GM21619 (cell line): ENCODE results near the gene MARCHF10.
A peak's percentile ranks its signal among the peaks of the same experiment; 100 is the strongest.

Source experiments
- ATAC-seq: cut with Tn5 transposase; IDR thresholded peaks from one replicate; pipeline ENCODE4 v1.9.1; 2021; ENCODE audit not compliant: unreplicated experiment

Gene MARCHF10

DNA sequence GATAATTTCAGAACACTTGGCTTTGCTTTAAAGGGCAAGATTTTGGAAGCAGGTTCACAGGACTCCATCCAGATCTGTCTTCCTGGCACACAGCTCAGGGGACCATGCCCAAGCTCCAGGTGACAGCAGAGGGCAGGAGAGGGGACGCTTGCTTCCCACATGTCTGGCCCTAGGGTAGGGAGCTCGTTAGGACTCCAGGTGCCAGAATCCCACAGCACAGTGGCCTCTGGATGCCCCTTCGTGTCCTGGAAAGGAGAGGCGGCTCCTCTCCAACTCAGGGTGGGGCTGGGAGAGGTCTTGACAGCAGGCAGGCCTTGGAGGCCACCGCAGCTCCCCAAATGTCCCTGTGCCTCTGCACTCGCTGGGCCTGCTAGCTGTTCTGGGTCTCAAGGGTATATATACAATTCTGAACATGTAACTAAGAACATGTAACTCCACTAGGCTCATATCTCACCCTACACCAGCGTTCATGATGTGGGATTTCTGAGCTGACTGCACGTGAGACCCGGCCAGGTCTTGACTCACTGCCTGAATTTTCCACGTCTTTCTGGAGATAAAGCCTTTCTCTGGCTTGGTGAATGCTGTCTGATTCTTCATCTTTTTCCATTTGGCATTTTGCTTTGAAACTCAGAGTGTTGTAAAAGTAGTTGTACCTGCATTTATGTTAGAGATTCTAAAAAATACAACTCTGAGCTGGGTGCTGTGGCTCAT lies 52.8 kb downstream of the MARCHF10 start:
- no peak for ATAC-seq

DNA sequence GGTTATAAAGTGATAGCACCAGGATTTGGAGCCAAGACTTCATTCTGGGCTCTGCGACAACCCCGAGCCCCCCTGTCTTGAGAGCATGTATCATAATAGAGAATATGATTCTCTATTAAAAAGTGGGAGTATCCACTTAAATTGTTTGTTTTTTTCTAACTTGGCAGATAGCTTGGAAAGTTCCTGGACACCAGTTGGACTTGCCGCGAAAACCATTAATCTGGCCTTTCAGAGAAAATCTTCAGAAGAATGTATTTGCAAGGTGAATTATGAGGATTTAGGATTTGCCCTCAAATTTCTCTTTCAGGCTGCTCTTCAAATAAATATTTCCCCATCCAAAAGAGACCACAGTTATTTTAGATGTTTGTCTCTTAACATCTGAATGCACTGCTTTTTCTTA lies 53.5 kb downstream of the MARCHF10 start:
- ATAC-seq = no peak

DNA sequence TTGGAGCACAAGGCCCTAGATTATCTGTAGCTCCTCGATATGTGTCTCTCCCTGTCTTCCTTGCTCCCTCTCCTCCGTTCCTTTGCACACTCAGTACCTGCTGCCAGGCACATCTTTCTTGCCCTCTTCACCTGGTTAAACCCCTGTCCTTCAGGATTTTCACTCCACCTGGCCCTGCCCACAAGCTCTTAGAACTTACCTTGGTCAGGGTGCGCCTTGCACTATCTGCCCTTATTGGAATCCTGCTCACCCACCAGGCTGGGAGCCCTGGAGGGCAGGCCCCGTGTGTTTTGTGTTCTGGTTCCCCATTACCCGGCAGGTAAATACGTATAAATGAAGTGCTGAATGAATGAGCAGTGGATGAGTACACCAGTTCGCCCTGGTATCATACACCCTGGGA lies 54.6 kb downstream of the MARCHF10 start:
- ATAC-seq = no peak

DNA sequence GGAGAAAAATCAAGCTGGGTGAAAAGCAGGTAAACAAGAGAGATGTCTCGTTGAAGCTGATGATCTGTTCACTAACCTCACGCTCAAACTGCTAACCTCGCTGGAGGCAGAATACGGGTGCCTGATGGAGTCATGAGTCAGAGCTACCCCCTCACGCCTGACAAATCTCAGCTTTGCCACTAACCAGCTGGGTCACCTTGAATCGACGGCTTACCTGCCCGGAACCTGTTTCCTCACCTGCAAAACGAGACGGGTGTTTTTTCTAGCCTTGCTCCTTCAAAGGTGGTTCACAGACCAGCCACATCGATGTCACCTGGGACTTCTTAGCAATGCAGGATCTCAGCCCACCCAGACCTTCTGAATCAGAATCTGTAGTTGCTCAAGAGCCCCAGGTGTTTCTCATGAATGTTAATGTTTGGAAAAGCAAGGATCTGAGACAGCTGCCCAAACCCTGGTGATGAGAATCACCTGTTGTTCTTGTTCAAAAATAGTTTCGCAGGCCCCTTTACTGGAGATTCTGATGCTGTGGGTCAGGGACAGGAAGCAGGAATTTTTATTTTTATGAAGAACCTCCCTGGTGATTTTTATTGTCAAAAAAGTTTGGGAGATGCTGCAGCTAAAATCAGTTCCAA lies 56.9 kb downstream of the MARCHF10 start:
- no peak for ATAC-seq

DNA sequence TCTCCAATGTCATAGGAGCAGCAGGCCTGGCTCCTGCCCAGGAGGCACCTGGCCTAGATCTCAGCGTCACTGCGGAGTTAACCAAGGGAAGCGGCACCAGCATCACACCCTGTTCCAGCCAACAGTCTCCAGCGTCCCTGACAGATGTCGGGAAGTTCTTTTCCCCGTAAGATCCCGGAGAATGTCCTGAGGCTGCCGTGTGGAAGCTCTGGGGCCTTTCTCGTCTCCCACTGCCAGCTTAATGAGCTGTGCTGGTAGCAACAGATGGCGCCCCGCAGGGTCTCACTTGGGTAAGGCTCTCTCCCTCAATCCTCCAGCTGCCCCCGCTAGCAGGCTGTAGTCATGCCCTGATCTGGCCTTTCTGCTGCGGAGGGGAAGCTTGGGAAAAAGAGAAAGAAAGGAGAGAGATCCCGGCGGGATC lies 57.5 kb downstream of the MARCHF10 start:
- ATAC-seq = no peak

DNA sequence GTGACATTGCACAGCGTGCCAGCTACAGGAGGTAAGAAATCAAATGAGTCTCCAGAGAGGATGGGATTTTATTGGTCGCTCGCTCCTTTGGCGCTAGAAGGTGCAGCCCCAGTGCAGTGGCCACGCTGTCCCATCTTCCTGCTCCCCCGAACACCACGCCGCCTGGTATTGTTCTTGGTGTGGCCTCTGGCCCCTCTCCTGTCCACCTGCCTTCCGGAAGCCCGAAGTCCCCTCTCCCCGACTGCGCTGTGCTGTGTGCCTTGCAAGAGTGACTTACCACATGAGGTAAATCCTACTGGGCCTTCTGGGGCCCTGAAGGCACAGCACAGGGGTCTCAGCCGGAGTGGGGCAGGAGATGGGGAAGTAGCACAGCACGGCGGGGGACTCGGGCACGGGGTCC lies 58.2 kb downstream of the MARCHF10 start:
- no peak for ATAC-seq

DNA sequence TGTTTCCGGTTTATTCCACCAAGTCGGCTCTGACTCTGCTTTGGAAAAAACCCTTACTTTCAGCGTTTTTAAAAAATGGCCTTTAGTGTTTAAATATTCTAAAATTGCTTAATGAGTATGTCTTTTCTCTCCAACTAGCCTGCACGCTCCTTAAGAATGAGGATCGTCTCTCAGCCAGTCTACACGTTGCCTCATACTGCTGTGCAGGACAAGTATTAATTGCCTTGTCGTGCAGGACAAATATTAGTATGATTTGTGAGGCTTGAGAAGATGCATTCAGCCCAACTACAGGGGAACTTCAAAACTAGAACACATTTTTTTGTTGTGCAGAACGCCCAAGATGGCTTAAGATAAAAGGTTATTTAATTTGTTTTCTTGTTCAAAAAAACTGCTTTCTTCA lies 61.2 kb downstream of the MARCHF10 start:
- ATAC-seq = no peak

DNA sequence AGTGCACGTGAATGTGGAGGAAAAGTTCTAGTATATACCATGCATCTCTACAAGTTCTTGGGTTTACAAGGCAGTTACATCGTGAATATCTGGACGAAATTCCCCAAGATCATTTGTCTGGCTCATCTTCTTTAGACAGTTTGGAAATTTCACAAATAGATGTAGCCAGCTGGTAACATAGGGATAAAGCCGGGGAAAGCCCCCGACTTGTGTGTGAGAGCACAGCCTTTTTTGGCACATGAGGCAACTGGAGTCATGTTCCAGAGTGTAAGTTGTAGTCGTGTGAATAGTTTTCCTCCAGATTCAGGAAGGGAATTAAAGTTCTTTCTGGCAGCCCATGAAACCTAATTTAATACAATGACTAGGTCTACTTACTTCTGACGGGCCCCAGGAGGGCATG lies 62.3 kb downstream of the MARCHF10 start:
- ATAC-seq = no peak

DNA sequence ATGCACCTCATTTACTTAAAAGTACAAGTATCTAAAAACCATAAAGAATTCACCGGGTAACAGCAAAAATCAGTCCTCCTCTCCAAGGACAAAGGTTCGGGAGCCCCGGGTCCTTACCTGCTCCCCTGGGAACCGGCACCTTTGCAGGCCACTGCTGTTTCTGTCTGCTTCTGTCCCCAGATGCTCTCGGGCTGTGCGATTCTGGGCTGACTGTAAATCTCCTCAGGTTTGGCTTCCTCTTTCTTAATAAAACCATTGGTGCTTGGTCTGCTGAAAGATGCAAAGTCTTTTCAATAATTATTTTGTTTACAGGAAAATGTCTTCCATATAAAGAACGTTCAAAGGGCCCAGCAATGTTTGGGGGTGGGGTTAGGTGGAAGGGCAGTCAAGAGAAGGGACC lies 63.9 kb downstream of the MARCHF10 start:
- no peak for ATAC-seq

DNA sequence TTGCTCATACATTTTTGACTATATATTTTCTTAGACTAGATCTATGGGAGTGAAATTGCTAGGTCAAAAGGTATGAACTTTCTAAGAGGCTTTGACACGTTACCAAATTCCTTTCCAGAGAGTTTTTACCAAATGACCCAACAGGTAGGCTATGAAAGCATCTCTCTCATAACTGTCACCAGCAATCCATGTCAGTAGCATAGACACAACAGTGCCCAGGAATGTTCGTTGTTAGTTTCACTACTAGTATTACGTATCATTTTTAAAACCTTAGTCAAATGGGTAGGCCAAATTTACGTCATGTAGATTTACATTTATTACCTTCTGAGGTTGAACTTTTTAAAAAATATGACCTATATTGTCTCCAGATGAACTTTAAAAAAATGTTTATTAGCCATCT lies 66.8 kb downstream of the MARCHF10 start:
- ATAC-seq = peak; percentile 61

DNA sequence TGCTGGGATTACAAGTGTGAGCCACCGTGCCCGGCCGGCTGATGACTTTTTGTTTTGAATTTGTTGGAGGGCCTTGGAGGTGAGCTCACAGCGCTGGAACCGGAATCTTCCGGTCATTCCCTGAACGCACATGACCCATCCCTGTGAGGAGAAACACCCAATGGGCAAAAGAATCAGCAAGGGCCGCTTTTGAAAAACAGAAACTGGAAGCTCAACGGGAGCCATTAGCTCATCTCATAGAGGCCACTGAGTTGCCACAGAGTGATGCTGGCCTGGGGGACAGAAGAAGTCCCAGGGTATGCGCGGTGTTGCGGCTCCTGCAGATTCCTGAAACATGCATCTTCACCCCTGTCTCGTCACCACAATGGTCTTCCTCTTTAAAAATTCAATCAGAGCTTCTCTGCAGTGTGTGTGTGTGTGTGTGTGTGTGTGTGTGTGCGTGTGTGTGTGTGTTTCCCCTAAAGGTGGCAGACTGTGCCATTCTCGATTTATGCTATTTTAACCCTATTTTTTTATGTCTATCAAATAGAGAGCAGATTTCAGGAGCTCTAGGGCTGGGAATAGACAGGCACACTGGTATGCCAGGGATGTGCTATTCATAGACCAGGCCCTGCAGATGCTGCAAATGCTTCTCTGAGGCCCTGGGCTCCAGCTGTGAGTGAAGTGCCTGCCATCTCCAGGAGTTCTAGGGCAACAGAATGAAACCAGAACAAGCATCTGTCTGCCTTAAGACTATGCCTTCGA lies 68.3 kb downstream of the MARCHF10 start:
- ATAC-seq = no peak

DNA sequence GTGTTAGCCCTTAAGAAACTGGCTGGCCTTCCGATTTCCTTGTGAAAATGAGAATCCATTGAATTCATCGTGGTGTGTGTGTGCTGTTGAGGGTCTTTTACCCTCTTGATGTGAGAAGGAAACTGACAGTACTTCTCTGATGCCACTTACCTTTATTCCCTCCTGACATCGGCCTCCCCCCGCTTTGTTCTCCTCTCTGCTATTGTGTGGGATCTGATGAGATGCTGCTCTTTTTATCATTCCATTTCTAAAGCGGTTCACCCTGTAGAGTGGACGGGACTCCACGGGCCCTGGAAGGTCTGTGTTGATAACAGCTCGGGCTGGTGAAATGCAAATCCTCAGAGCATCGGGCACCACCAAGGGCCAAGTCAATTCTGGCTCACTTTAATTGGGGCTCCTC lies 69.8 kb downstream of the MARCHF10 start:
- no peak for ATAC-seq

DNA sequence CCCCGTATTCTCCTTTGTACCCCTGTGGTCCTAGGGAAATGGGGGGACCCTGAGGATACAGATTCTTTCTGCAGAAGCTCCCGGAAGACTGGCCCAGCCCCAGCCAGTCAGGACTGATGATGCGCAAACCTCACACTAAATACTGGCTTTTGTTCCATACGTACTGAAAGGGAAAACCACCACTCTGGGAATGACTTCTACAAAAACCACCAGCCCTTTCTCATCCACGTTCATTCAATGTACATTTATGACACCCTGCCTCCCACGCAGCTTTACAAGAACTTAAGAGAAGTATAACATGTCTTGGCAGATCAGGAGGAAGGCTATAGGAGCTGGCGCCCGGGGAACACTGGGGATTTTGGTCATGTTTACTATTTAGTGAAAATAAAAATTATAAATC lies 70.6 kb downstream of the MARCHF10 start:
- no peak for ATAC-seq

DNA sequence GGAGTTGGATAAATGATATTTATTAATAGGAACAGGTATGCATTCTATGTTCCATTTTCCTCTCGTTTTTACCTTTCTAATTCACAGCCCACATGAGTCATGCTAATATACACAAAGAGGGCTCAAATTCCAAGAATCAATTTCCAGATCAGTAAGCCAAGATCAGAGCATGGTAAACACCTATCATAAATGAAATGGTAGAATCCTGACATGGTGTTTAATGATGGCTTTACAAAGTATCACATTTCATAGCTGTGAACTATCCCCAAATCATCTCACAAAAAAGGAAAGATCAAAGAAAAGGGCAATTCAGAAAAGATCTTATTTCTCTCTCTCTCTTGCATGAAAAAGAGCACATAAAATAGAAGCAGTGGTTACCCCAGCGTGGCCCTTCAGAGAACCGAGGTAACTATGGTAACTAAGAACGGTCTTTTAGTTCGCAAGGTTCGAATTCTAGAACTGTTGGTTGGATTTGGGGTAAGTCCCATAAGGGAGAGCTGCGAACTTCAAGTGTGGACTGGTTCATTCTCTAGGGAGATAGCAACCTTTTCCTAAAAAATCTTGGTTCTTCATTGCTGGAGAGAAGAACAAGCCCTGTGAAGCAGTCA lies 73.0 kb downstream of the MARCHF10 start:
- ATAC-seq = no peak

DNA sequence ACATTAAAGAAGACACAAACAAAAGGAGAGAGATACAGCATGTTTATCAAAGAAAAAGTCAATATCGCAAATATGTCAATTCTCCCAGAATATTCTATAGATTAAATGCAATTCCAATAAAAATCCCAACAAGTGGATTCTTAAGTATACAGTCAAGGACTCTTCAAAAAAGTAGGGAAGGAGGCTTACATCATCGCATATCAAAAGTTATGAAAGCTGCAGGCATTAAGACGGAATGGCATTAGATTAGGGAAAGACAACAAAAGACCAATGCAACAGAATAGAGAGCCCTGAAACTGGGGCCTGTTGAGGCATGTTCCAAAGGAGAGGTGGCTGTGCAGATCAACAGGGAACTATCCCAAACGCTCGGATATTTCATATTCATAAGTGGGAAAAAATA lies 76.0 kb downstream of the MARCHF10 start:
- no peak for ATAC-seq

DNA sequence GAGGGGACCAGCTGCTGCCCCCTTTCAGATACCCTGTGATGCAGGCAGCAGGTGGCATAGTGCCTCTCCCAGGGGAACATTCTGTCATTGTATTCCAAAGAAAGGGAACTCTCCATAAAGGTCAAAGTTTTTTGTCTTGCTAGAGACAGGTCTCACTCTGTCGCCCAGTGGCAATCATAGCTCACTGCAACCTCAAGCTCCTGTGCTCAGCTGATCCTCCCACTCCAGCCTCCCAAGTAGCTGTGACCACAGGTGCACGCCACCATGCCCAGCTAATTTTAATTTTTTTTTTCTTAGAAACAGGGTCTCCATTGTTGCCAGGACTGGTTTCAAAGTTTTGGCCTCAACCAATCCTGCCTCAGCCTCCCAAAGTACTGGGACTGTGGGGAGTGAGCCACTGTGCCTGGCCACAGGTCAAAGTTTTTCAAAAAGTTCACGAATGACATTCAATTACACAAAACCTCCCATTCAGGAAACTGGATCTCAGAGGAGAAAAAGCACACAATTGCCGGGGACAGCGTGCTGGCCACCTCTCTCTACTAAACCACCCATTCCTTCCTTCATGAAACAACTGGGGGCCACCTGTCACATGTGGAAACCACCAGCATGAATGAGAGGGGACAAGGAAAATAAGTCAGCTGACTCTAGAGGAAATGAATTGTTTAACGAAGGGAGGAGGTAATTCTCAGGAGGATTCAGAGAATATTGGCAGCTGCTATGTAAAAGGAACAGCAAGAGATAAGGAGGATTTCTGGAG lies 80.0 kb downstream of the MARCHF10 start:
- ATAC-seq = no peak

DNA sequence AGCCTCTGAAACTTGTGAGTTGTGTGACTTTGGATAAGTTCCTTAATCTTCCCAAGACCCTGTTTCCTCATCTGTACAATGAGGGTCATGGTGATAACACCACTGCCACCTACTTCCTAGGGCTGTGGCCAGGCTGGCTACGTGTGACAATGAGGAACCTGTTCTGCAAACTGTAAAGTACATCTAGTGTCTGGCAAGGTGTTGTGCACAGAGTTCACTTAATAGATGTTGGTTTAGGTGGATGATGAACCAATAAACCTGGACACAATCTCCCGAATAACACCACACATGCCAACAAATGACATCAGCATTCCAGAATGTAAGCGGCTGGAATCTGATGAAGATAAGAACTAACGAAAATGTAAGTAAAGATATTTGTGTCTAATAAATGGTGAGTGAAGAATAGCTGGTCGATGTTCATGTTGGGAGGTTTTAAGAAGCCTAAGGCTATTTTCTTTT lies 82.3 kb downstream of the MARCHF10 start:
- ATAC-seq = no peak

DNA sequence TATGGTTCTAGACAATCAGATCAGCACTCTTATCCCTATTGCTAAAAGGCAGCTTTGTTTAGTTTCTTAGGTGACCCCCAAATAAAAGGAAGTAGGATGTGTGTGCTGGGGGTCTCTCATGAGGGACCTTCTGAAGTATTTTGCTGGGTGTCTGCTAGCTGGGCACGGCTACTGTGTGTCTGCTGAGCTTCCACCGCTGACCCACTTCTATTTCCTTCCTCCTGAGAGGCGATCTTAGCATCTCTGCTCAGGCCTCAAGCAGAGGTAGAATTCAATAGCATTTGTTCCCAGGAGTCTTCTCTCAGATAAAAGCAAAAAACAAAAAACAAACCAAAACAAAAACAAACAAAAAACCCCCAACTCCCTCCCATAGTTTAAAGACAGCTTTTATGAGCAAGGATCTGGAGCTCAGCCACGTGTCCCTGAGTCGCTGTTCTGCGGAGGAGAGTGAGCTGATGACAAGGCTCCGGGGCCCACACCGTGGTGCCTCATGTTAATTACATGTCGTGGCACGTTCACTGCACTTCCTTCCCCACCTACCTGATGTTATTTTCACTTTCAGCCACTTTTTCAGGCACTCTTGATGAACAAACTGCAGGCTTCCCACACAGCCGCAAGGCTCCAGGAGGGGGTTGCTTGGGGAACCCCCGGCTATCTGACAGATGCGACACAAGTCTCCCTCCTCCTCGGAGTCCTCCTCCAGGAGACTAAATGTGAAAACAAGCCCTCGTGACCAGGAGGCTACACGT lies 83.5 kb downstream of the MARCHF10 start:
- ATAC-seq = peak; percentile 96

DNA sequence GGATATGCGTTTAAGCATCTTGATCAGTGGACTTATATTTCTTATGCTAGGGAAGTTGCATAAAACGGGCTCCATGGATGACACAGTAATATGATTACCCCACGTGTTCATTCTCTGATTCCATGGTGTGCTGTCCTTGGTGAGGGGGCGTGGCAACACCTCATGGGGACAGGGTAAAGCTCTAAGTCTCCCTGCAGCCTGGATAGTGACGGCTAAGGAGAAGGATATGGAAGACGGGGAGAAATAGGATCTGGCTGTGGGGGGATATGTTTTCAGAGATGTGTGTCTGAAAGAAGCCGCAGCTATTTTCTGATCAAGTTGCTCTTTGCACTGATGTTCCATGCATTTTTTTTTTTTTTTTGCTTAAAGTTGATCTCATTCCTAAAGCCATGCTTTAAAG lies 84.3 kb downstream of the MARCHF10 start:
- no peak for ATAC-seq

DNA sequence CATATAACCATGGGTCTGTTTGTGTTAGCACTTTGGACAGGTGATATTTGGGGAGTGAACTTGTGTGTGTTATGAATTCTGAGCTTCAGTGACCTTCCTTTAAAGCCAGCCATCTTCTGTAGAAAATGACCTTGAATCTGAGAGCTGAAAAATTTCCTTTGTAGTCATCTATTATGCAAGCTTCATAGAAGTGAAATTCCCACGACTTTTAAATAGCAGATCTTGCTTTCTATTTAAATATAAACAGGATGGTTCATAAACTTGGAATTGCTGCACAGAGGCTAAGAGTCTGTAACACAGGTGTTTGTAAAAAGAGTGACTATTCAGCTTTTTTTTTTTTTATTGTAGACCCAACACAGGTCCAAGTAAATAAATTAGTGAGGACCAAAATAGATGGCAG lies 85.5 kb downstream of the MARCHF10 start:
- no peak for ATAC-seq
